ENCODE measurements around the gene FTCD. TPM values are rescaled to one million over a fixed set of nuclear protein-coding genes. Genes with fewer than 3 reads are reported as not detected.
"Not testable (repeated sequence)": the region's sequence is repeated elsewhere in the genome, so short reads cannot be mapped to it uniquely, and the experiment has no call there.

The FTCD gene, protein sequence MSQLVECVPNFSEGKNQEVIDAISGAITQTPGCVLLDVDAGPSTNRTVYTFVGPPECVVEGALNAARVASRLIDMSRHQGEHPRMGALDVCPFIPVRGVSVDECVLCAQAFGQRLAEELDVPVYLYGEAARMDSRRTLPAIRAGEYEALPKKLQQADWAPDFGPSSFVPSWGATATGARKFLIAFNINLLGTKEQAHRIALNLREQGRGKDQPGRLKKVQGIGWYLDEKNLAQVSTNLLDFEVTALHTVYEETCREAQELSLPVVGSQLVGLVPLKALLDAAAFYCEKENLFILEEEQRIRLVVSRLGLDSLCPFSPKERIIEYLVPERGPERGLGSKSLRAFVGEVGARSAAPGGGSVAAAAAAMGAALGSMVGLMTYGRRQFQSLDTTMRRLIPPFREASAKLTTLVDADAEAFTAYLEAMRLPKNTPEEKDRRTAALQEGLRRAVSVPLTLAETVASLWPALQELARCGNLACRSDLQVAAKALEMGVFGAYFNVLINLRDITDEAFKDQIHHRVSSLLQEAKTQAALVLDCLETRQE
- polyA plus RNA-seq (2011; rRNA removed) (0.05 and 0.06 TPM in 2 replicates), polyA minus RNA-seq (2011; rRNA and poly(A)+ RNA removed) (not detected in 2 replicates)

- Histone ChIP-seq H3K4me3 (ENCODE audit: low read depth, low read length) (no peak within 1 kb of the TSS), H3K27me3 (ENCODE audit: control insufficient read depth, insufficient read depth, low read length) (no peaks in the 10 kb centered on the region), H3K36me3 (ENCODE audit: control insufficient read depth, insufficient read depth, low read length) (no peaks in the 10 kb centered on the region; the same call in 1 of the 2 replicates)
- no peak for DNase-seq (ENCODE audit: low read depth)
- no peak for TF ChIP-seq CTCF (IDR thresholded peaks at IDR 0.05; ENCODE audit: insufficient read depth, low read depth, low read length)
- ChIA-PET CTCF (interaction anchor here (1.2 kb wide), 1 partner anchor 12 kb away, joined by 3 read pairs; no protein-coding TSS in a partner anchor), POLR2A (no interaction called here)
Measured at GRCh38 chr21:46155514-46156377, at the start of gene FTCD. Gene FTCD, minus strand, starts transcription at chr21:46155579. Its CDS starts 56 bp downstream, at chr21:46155523.

GRCh38 chr21:46205166-46205565 lies 49.8 kb upstream of the FTCD start:
- ChIA-PET CTCF (no interaction called here), POLR2A (no interaction called here)
- Histone ChIP-seq H3K4me3 (ENCODE audit: low read depth, low read length) (no peak overlapping the region), H3K27me3 (ENCODE audit: control insufficient read depth, insufficient read depth, low read length) (no peaks in the 10 kb centered on the region), H3K36me3 (ENCODE audit: control insufficient read depth, insufficient read depth, low read length) (peaks cover 33% of the 10 kb centered on the region)
- no peak for TF ChIP-seq CTCF (IDR thresholded peaks at IDR 0.05; ENCODE audit: insufficient read depth, low read depth, low read length)
- no peak for DNase-seq (ENCODE audit: low read depth)

DNA sequence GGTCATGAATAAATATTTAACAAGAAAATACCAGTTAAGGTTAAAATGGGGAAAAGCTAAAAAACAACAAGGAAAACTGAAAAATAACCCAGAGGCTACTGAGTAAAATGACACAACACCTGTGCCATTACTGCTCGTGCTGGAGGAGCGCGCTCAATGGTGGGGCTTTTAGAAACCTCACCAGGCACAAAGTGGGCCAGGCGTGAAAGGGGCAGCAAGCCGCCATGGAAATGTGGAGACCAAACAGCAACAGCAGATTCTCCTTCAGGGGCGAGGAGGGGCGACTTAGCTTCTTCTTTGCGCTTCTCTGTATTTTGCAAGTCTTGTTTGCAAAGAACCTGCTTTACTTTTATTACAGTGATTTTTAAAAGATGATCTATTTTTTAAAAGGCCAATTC lies 47.8 kb upstream of the FTCD start:
- CTCF ChIA-PET = interaction anchor here (0.8 kb wide), 1 partner anchor 50 kb away, joined by 3 read pairs; no protein-coding TSS in a partner anchor
- peaks cover 23% of the 10 kb centered on the region for H3K36me3 ChIP-seq (ENCODE audit: control insufficient read depth, insufficient read depth, low read length)
- no peak for DNase-seq (ENCODE audit: low read depth)
- TF ChIP-seq CTCF (IDR thresholded peaks at IDR 0.05; ENCODE audit: insufficient read depth, low read depth, low read length) = no peak
- no peak overlapping the region for H3K4me3 ChIP-seq (ENCODE audit: low read depth, low read length)
- no peaks in the 10 kb centered on the region for H3K27me3 ChIP-seq (ENCODE audit: control insufficient read depth, insufficient read depth, low read length)
- POLR2A ChIA-PET = no interaction called here

GRCh38 chr21:46202592-46203202 lies 47.3 kb upstream of the FTCD start:
- H3K4me3 ChIP-seq (ENCODE audit: low read depth, low read length) = no peak overlapping the region
- ChIA-PET CTCF (interaction anchor here (0.8 kb wide), 1 partner anchor 49 kb away, joined by 3 read pairs; no protein-coding TSS in a partner anchor), POLR2A (no interaction called here)
- no peak for TF ChIP-seq CTCF (IDR thresholded peaks at IDR 0.05; ENCODE audit: insufficient read depth, low read depth, low read length)
- H3K27me3 ChIP-seq (ENCODE audit: control insufficient read depth, insufficient read depth, low read length) = no peaks in the 10 kb centered on the region
- H3K36me3 ChIP-seq (ENCODE audit: control insufficient read depth, insufficient read depth, low read length) = peaks cover 19% of the 10 kb centered on the region
- DNase-seq (ENCODE audit: low read depth) = no peak

GRCh38 chr21:46200877-46201803 lies 45.8 kb upstream of the FTCD start:
- POLR2A ChIA-PET; H3K27me3 ChIP-seq (ENCODE audit: control insufficient read depth, insufficient read depth, low read length); CTCF ChIA-PET: not testable (repeated sequence)

More at GRCh38 chr21:46200877-46201803, 45.8 kb upstream of the FTCD start:
- DNase-seq (ENCODE audit: low read depth); H3K4me3 ChIP-seq (ENCODE audit: low read depth, low read length): not testable (repeated sequence)
- peaks cover 14% of the 10 kb centered on the region for H3K36me3 ChIP-seq (ENCODE audit: control insufficient read depth, insufficient read depth, low read length)

Data from BJ (cell line).